ENCODE measurements around the gene EIF4E1B.

EIF4E1B gene

GRCh38 chr5:176685010-176685409 lies 54.5 kb downstream of the EIF4E1B start:
- Histone ChIP-seq H3K9me3 (ENCODE audit: control insufficient read depth, low read length) (peaks cover 26% of the 10 kb centered on the region), H3K27me3 (replicated peaks; ENCODE audit: control insufficient read depth, insufficient read depth, low read length) (peaks cover 44% of the 10 kb centered on the region), H3K36me3 (ENCODE audit: control insufficient read depth, insufficient read depth, low read length, severe bottlenecking) (no peaks in the 10 kb centered on the region), H3K4me1 (ENCODE audit: control insufficient read depth, insufficient read depth, low read length) (no peaks in the 10 kb centered on the region), H3K4me3 (ENCODE audit: low read length) (no peak overlapping the region), H3K9ac (ENCODE audit: low read length) (no peak overlapping the region)
- DNase-seq (ENCODE audit: low read depth) = no peak

- H3K36me3 ChIP-seq (ENCODE audit: control insufficient read depth, insufficient read depth, low read length, severe bottlenecking) = no peaks in the 10 kb centered on the region
- no peak overlapping the region for H3K4me3 ChIP-seq (ENCODE audit: low read length)
- no peaks in the 10 kb centered on the region for H3K4me1 ChIP-seq (ENCODE audit: control insufficient read depth, insufficient read depth, low read length)
- peaks cover 32% of the 10 kb centered on the region for H3K9me3 ChIP-seq (ENCODE audit: control insufficient read depth, low read length)
- no peak for DNase-seq (ENCODE audit: low read depth)
- H3K9ac ChIP-seq (ENCODE audit: low read length) = no peak overlapping the region
- H3K27me3 ChIP-seq (replicated peaks; ENCODE audit: control insufficient read depth, insufficient read depth, low read length) = peaks cover 49% of the 10 kb centered on the region
Measured at GRCh38 chr5:176687247-176687646, 56.8 kb downstream of the EIF4E1B start.

- no peak overlapping the region for H3K4me3 ChIP-seq (ENCODE audit: low read length)
- no peak for DNase-seq (ENCODE audit: low read depth)
- no peaks in the 10 kb centered on the region for H3K4me1 ChIP-seq (ENCODE audit: control insufficient read depth, insufficient read depth, low read length)
- peaks cover 32% of the 10 kb centered on the region for H3K9me3 ChIP-seq (ENCODE audit: control insufficient read depth, low read length)
- no peak overlapping the region for H3K9ac ChIP-seq (ENCODE audit: low read length)
- no peaks in the 10 kb centered on the region for H3K36me3 ChIP-seq (ENCODE audit: control insufficient read depth, insufficient read depth, low read length, severe bottlenecking)
- peaks cover 49% of the 10 kb centered on the region for H3K27me3 ChIP-seq (replicated peaks; ENCODE audit: control insufficient read depth, insufficient read depth, low read length)
Measured at GRCh38 chr5:176687881-176688280, 57.4 kb downstream of the EIF4E1B start.

- H3K36me3 ChIP-seq (ENCODE audit: control insufficient read depth, insufficient read depth, low read length, severe bottlenecking) = no peaks in the 10 kb centered on the region
- peaks cover 14% of the 10 kb centered on the region for H3K9me3 ChIP-seq (ENCODE audit: control insufficient read depth, low read length)
- H3K27me3 ChIP-seq (replicated peaks; ENCODE audit: control insufficient read depth, insufficient read depth, low read length) = peaks cover 64% of the 10 kb centered on the region
- H3K4me3 ChIP-seq (ENCODE audit: low read length) = no peak overlapping the region
- H3K4me1 ChIP-seq (ENCODE audit: control insufficient read depth, insufficient read depth, low read length) = no peaks in the 10 kb centered on the region
- no peak overlapping the region for H3K9ac ChIP-seq (ENCODE audit: low read length)
- DNase-seq (ENCODE audit: low read depth) = no peak
Measured at GRCh38 chr5:176690911-176691310, 60.4 kb downstream of the EIF4E1B start.

- H3K27me3 ChIP-seq (replicated peaks; ENCODE audit: control insufficient read depth, insufficient read depth, low read length) = peaks cover 70% of the 10 kb centered on the region
- H3K36me3 ChIP-seq (ENCODE audit: control insufficient read depth, insufficient read depth, low read length, severe bottlenecking) = no peaks in the 10 kb centered on the region
- no peak for DNase-seq (ENCODE audit: low read depth)
- peaks cover 13% of the 10 kb centered on the region for H3K9me3 ChIP-seq (ENCODE audit: control insufficient read depth, low read length)
- no peak overlapping the region for H3K9ac ChIP-seq (ENCODE audit: low read length)
- no peak overlapping the region for H3K4me3 ChIP-seq (ENCODE audit: low read length)
- no peaks in the 10 kb centered on the region for H3K4me1 ChIP-seq (ENCODE audit: control insufficient read depth, insufficient read depth, low read length)
Measured at GRCh38 chr5:176691524-176691923, 61.0 kb downstream of the EIF4E1B start.

- DNase-seq (ENCODE audit: low read depth) = no peak
- peaks cover 12% of the 10 kb centered on the region for H3K9me3 ChIP-seq (ENCODE audit: control insufficient read depth, low read length)
- H3K36me3 ChIP-seq (ENCODE audit: control insufficient read depth, insufficient read depth, low read length, severe bottlenecking) = no peaks in the 10 kb centered on the region
- no peaks in the 10 kb centered on the region for H3K4me1 ChIP-seq (ENCODE audit: control insufficient read depth, insufficient read depth, low read length)
- H3K4me3 ChIP-seq (ENCODE audit: low read length) = no peak overlapping the region
- peaks cover 77% of the 10 kb centered on the region for H3K27me3 ChIP-seq (replicated peaks; ENCODE audit: control insufficient read depth, insufficient read depth, low read length)
- no peak overlapping the region for H3K9ac ChIP-seq (ENCODE audit: low read length)
Measured at GRCh38 chr5:176692326-176692725, 61.9 kb downstream of the EIF4E1B start.

GRCh38 chr5:176692839-176693476 lies 62.5 kb downstream of the EIF4E1B start:
- peaks cover 5% of the 10 kb centered on the region for H3K9me3 ChIP-seq (ENCODE audit: control insufficient read depth, low read length)
- no peak for DNase-seq (ENCODE audit: low read depth)
- H3K4me1 ChIP-seq (ENCODE audit: control insufficient read depth, insufficient read depth, low read length) = no peaks in the 10 kb centered on the region
- H3K4me3 ChIP-seq (ENCODE audit: low read length) = no peak overlapping the region
- H3K27me3 ChIP-seq (replicated peaks; ENCODE audit: control insufficient read depth, insufficient read depth, low read length) = peaks cover 83% of the 10 kb centered on the region
- no peak overlapping the region for H3K9ac ChIP-seq (ENCODE audit: low read length)
- no peaks in the 10 kb centered on the region for H3K36me3 ChIP-seq (ENCODE audit: control insufficient read depth, insufficient read depth, low read length, severe bottlenecking)

- Histone ChIP-seq H3K27me3 (replicated peaks; ENCODE audit: control insufficient read depth, insufficient read depth, low read length) (peaks cover 88% of the 10 kb centered on the region), H3K36me3 (ENCODE audit: control insufficient read depth, insufficient read depth, low read length, severe bottlenecking) (no peaks in the 10 kb centered on the region), H3K9me3 (ENCODE audit: control insufficient read depth, low read length) (peaks cover 5% of the 10 kb centered on the region), H3K9ac (ENCODE audit: low read length) (no peak overlapping the region), H3K4me3 (ENCODE audit: low read length) (no peak overlapping the region), H3K4me1 (ENCODE audit: control insufficient read depth, insufficient read depth, low read length) (no peaks in the 10 kb centered on the region)
- no peak for DNase-seq (ENCODE audit: low read depth)
Measured at GRCh38 chr5:176693477-176693851, 63.0 kb downstream of the EIF4E1B start.

GRCh38 chr5:176694146-176694545 lies 63.7 kb downstream of the EIF4E1B start:
- H3K9ac ChIP-seq (ENCODE audit: low read length) = no peak overlapping the region
- no peaks in the 10 kb centered on the region for H3K36me3 ChIP-seq (ENCODE audit: control insufficient read depth, insufficient read depth, low read length, severe bottlenecking)
- peaks cover 92% of the 10 kb centered on the region for H3K27me3 ChIP-seq (replicated peaks; ENCODE audit: control insufficient read depth, insufficient read depth, low read length)
- H3K4me1 ChIP-seq (ENCODE audit: control insufficient read depth, insufficient read depth, low read length) = no peaks in the 10 kb centered on the region
- DNase-seq (ENCODE audit: low read depth) = no peak
- H3K4me3 ChIP-seq (ENCODE audit: low read length) = no peak overlapping the region
- H3K9me3 ChIP-seq (ENCODE audit: control insufficient read depth, low read length) = peaks cover 5% of the 10 kb centered on the region

GRCh38 chr5:176694631-176695030 lies 64.2 kb downstream of the EIF4E1B start:
- no peaks in the 10 kb centered on the region for H3K4me1 ChIP-seq (ENCODE audit: control insufficient read depth, insufficient read depth, low read length)
- no peak overlapping the region for H3K9ac ChIP-seq (ENCODE audit: low read length)
- no peak for DNase-seq (ENCODE audit: low read depth)
- no peaks in the 10 kb centered on the region for H3K36me3 ChIP-seq (ENCODE audit: control insufficient read depth, insufficient read depth, low read length, severe bottlenecking)
- no peak overlapping the region for H3K4me3 ChIP-seq (ENCODE audit: low read length)
- peaks cover 5% of the 10 kb centered on the region for H3K9me3 ChIP-seq (ENCODE audit: control insufficient read depth, low read length)
- peaks cover 94% of the 10 kb centered on the region for H3K27me3 ChIP-seq (replicated peaks; ENCODE audit: control insufficient read depth, insufficient read depth, low read length)

GRCh38 chr5:176695073-176695472 lies 64.6 kb downstream of the EIF4E1B start:
- Histone ChIP-seq H3K9me3 (ENCODE audit: control insufficient read depth, low read length) (peaks cover 5% of the 10 kb centered on the region), H3K4me1 (ENCODE audit: control insufficient read depth, insufficient read depth, low read length) (no peaks in the 10 kb centered on the region), H3K27me3 (replicated peaks; ENCODE audit: control insufficient read depth, insufficient read depth, low read length) (peaks cover 94% of the 10 kb centered on the region), H3K36me3 (ENCODE audit: control insufficient read depth, insufficient read depth, low read length, severe bottlenecking) (no peaks in the 10 kb centered on the region), H3K9ac (ENCODE audit: low read length) (no peak overlapping the region), H3K4me3 (ENCODE audit: low read length) (no peak overlapping the region)
- peak; percentile 10 for DNase-seq (ENCODE audit: low read depth)
